Gastrocnemius medialis (tissue), 4 donors: ENCODE measurements around the gene NRG2. TPM values are rescaled to one million over a fixed set of nuclear protein-coding genes. Genes with fewer than 3 reads are reported as not detected.

Source experiments
- ATAC-seq, 2 donors: fragments of 150-250 bp; one replicate each; pipeline ENCODE4 v1.9.1; 2016
- DNase-seq, 2 donors: peaks; one replicate each; pipeline ENCODE4 v3.0.0-alpha.2; 2019
- H3K27ac ChIP-seq, 4 donors: fragments of 200-600 bp; sonication (generic); 1 replicate in 1 of 4; 2 replicates in 3 of 4; pipeline ENCODE4 v1.5.1; 2016 to 2018; ENCODE audit warnings: mild to moderate bottlenecking in 2 of 4, moderate library complexity in 1 of 4
- H3K27me3 ChIP-seq, 3 donors: fragments of 200-600 bp; sonication (generic) in 2 of 3; 1 replicate in 1 of 3; 2 replicates in 2 of 3; pipeline versions ENCODE4 v1.5.1 to v1.6.0; 2016 to 2019; ENCODE audit warnings: mild to moderate bottlenecking in 1 of 3, moderate library complexity in 1 of 3
- H3K36me3 ChIP-seq, 2 donors: fragments of 200-600 bp; sonication (generic) in 1 of 2; one replicate each; pipeline ENCODE4 v1.5.1; 2017 to 2018
- H3K4me1 ChIP-seq, 2 donors: fragments of 200-600 bp; sonication (generic) in 1 of 2; one replicate each; pipeline ENCODE4 v1.5.1; 2016 to 2017; ENCODE audit warnings: mild to moderate bottlenecking in 2 of 2
- H3K4me3 ChIP-seq, 4 donors: fragments of 200-600 bp; sonication (generic) in 3 of 4; 1 replicate in 1 of 4; 2 replicates in 3 of 4; pipeline ENCODE4 v1.5.1; 2016 to 2019; ENCODE audit warnings: mild to moderate bottlenecking in 2 of 4
- H3K9me3 ChIP-seq, 3 donors: fragments of 200-600 bp; sonication (generic) in 2 of 3; 1 replicate in 1 of 3; 2 replicates in 2 of 3; pipeline ENCODE4 v1.5.1; 2016 to 2019
- POLR2A ChIP-seq, 2 donors: fragments of 450-650 bp; IDR thresholded peaks; one replicate each; pipeline ENCODE4 v1.6.1; 2017; ENCODE audit warnings: antibody characterized with exemption in 2 of 2, mild to moderate bottlenecking in 2 of 2, moderate library complexity in 2 of 2
- in situ Hi-C, 4 donors: fragments of 200-750 bp; cut with MboI; loops; one replicate each; pipeline versions ENCODE4 v1.15.0 to v1.8.0; 2017; ENCODE audit warnings: low sequenced_read_pairs in 4 of 4
- intact Hi-C: fragments of 100-400 bp; cut with DNase I; formaldehyde crosslinking; loops from one replicate; pipeline ENCODE4 v1.15.1; 2023; ENCODE audit warnings: low total_unique reads
- total RNA-seq, 4 donors: library from RNA; depleted of rRNA; stranded (reverse); fragments of >200 nt; gene quantifications; one replicate each; pipeline versions ENCODE4 v1.1.0 to v1.2.3, GENCODE V29; 2016
- TF ChIP-seq, protein P1 (sequence below), 5 experiments: fragments of 450-650 bp in 3 of 5; fragments of 200-600 bp in 2 of 5; sonication (generic) in 2 of 5; IDR thresholded peaks in 4 of 5; conservative IDR thresholded peaks in 1 of 5; 1 replicate in 4 of 5; 2 replicates in 1 of 5; pipeline ENCODE4 v1.5.1; 2016 to 2019; ENCODE audit warnings: antibody characterized with exemption in 5 of 5, mild to moderate bottlenecking in 3 of 5, moderate library complexity in 3 of 5

Gene NRG2
- total RNA-seq, 4 donors from 2014 or later, result 10.3 to 28.8 (median 20.0) TPM

- intact Hi-C loops, result no loop called here
- Histone ChIP-seq H3K27ac (no peak overlapping the region), H3K36me3 (no peaks in the 10 kb centered on the region), H3K4me1 (no peaks in the 10 kb centered on the region), H3K9me3 (no peaks in the 10 kb centered on the region), H3K27me3 (no peaks in the 10 kb centered on the region), H3K4me3 (no peak overlapping the region)
- in situ Hi-C loops, result no loop called here
- TF ChIP-seq, protein P1, sequence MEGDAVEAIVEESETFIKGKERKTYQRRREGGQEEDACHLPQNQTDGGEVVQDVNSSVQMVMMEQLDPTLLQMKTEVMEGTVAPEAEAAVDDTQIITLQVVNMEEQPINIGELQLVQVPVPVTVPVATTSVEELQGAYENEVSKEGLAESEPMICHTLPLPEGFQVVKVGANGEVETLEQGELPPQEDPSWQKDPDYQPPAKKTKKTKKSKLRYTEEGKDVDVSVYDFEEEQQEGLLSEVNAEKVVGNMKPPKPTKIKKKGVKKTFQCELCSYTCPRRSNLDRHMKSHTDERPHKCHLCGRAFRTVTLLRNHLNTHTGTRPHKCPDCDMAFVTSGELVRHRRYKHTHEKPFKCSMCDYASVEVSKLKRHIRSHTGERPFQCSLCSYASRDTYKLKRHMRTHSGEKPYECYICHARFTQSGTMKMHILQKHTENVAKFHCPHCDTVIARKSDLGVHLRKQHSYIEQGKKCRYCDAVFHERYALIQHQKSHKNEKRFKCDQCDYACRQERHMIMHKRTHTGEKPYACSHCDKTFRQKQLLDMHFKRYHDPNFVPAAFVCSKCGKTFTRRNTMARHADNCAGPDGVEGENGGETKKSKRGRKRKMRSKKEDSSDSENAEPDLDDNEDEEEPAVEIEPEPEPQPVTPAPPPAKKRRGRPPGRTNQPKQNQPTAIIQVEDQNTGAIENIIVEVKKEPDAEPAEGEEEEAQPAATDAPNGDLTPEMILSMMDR (IDR thresholded peaks at IDR 0.05 in 4 of 5, conservative IDR thresholded peaks at IDR 0.05 in 1 of 5), result no peak
- TF ChIP-seq POLR2A (IDR thresholded peaks at IDR 0.05), result no peak
- ATAC-seq (no peak), DNase-seq (no peak)
Measured at GRCh38 chr5:139817970-139818369, 225.1 kb downstream of the NRG2 start.

GRCh38 chr5:139817362-139817761 is 225.7 kb downstream of the NRG2 start:
- TF ChIP-seq, protein P1 (IDR thresholded peaks at IDR 0.05 in 4 of 5, conservative IDR thresholded peaks at IDR 0.05 in 1 of 5), result no peak
- no peak for TF ChIP-seq POLR2A (IDR thresholded peaks at IDR 0.05)
- DNase-seq, result no peak
- H3K27ac ChIP-seq, result no peak overlapping the region
- no peaks in the 10 kb centered on the region for H3K4me1 ChIP-seq
- no peak for ATAC-seq
- H3K36me3 ChIP-seq, result no peaks in the 10 kb centered on the region
- H3K27me3 ChIP-seq, result no peaks in the 10 kb centered on the region
- H3K9me3 ChIP-seq, result no peaks in the 10 kb centered on the region
- in situ Hi-C loops, result no loop called here
- intact Hi-C loops, result no loop called here
- H3K4me3 ChIP-seq, result no peak overlapping the region

DNA sequence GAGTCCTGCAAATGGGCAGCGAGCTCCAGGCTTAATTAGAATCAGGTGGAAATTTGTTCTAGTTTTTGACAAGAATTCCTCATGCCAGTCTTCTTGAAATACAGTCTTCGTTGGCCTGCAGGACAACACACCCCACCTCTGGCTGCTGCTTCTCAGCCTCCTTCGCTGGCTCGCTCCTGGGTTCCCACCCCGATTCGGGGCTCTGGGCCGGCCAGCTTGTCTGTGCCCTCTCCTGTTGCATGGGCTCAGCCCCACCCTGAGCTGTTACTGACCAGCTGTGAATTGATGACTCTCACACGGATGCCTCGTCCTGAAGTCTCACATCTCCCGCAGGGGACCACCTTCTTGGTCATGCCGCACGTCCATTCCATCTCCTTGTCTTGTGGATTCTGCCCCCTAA is 226.5 kb downstream of the NRG2 start:
- DNase-seq, result no peak
- H3K9me3 ChIP-seq, result no peaks in the 10 kb centered on the region
- in situ Hi-C loops, result no loop called here

DNA sequence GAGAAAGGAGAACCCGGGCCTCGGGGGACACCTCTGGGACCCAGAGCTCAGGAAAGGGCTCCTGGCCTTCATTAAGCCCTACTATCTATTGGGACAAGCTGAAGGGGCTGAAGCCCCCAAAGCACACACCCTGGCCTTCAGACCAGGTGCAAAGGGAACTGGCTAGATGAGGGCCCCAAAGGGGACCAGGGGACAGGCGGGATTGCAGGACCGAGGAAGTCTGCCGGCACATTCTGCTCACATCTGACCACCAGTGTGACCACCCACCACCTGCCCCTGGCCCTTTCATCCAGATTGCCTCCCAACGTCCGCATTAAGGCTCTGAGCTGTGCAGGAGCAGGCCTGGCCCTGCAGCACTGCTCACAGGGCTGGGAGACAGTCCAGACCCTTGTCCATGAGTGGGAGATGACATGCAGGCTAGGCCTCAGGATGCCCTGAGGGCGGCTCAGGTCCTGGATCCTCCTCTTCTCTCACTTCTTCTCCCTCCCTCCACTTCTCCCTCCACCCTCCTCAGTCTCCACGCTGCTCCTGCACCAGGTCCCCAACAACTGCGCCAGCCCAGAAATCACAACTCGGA is 228.3 kb downstream of the NRG2 start:
- Histone ChIP-seq H3K4me1 (no peaks in the 10 kb centered on the region), H3K9me3 (no peaks in the 10 kb centered on the region), H3K36me3 (no peaks in the 10 kb centered on the region), H3K27ac (no peak overlapping the region), H3K27me3 (no peaks in the 10 kb centered on the region), H3K4me3 (no peak overlapping the region)
- TF ChIP-seq POLR2A (IDR thresholded peaks at IDR 0.05), result no peak
- TF ChIP-seq, protein P1 (IDR thresholded peaks at IDR 0.05 in 4 of 5, conservative IDR thresholded peaks at IDR 0.05 in 1 of 5), result no peak
- ATAC-seq (no peak), DNase-seq (no peak)
- intact Hi-C loops, result no loop called here
- in situ Hi-C loops, result no loop called here

More for the DNA sequence above, 226.5 kb downstream of the NRG2 start:
- ATAC-seq, result no peak
- Histone ChIP-seq H3K27ac (no peak overlapping the region), H3K27me3 (no peaks in the 10 kb centered on the region), H3K4me1 (no peaks in the 10 kb centered on the region), H3K4me3 (no peak overlapping the region), H3K36me3 (no peaks in the 10 kb centered on the region)
- no peak for TF ChIP-seq POLR2A (IDR thresholded peaks at IDR 0.05)
- TF ChIP-seq, protein P1 (IDR thresholded peaks at IDR 0.05 in 4 of 5, conservative IDR thresholded peaks at IDR 0.05 in 1 of 5), result no peak
- intact Hi-C loops, result no loop called here

- no peak for ATAC-seq
Measured at GRCh38 chr5:139814191-139814601, 228.9 kb downstream of the NRG2 start.

More at GRCh38 chr5:139814191-139814601, 228.9 kb downstream of the NRG2 start:
- H3K4me3 ChIP-seq, result no peak overlapping the region
- in situ Hi-C loops (no loop called here), intact Hi-C loops (no loop called here)
- H3K27me3 ChIP-seq, result no peaks in the 10 kb centered on the region
- no peak overlapping the region for H3K27ac ChIP-seq
- H3K36me3 ChIP-seq, result no peaks in the 10 kb centered on the region
- DNase-seq, result no peak
- no peaks in the 10 kb centered on the region for H3K4me1 ChIP-seq
- TF ChIP-seq, protein P1 (IDR thresholded peaks at IDR 0.05 in 4 of 5, conservative IDR thresholded peaks at IDR 0.05 in 1 of 5), result no peak
- no peak for TF ChIP-seq POLR2A (IDR thresholded peaks at IDR 0.05)
- no peaks in the 10 kb centered on the region for H3K9me3 ChIP-seq
